Measurements from ENCODE around the gene POU5F2.

The POU5F2 gene

DNA sequence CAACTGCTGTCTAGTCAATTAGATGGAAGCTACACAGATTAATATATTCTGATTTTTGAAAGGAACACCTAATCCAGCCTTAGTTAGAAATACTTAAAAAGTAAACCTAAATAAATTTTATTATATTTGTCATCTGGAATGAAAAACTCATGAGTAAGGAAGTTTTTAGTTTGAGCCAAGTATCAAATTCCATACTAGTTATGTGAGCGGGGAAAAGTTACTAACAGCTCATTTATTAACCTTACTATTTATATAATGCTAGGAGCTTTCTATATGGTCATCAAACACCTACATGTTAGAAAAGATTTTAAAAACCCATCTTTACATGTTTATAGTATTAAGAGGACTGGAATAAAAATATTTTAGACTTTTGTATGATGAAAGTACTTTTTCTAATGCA, 41.6 kb upstream of the POU5F2 start:
- H3K56ac ChIP-seq (ENCODE audit: low read length), result no peak overlapping the region
- no peak overlapping the region for H2BK15ac ChIP-seq (replicated peaks; ENCODE audit: low read depth)
- no peak overlapping the region for H4K8ac ChIP-seq (ENCODE audit: low read depth, low read length)
- no peaks in the 10 kb centered on the region for H3K36me3 ChIP-seq (ENCODE audit: control insufficient read depth, insufficient read depth, low read length)
- DNase-seq, result no peak
- no peak overlapping the region for H3K4ac ChIP-seq (ENCODE audit: low read depth, low read length)
- no peak overlapping the region for H2BK5ac ChIP-seq (ENCODE audit: low read length)
- no peak overlapping the region for H3K27ac ChIP-seq (ENCODE audit: low read depth, low read length)
- H3K4me3 ChIP-seq (ENCODE audit: low read length), result no peak overlapping the region
- H3K4me1 ChIP-seq (ENCODE audit: control insufficient read depth, low read depth, low read length), result no peaks in the 10 kb centered on the region
- no peaks in the 10 kb centered on the region for H3K27me3 ChIP-seq (ENCODE audit: insufficient read depth, low read length, poor library complexity)
- no peak overlapping the region for H3K9ac ChIP-seq (ENCODE audit: low read length)
- H3K4me2 ChIP-seq (ENCODE audit: low read length), result no peak overlapping the region
- H2AK5ac ChIP-seq (ENCODE audit: low read length), result no peak overlapping the region
- H3K79me2 ChIP-seq (ENCODE audit: control insufficient read depth, insufficient read depth, low read length), result no peaks in the 10 kb centered on the region
- no peaks in the 10 kb centered on the region for H3K79me1 ChIP-seq (ENCODE audit: low read length)
- H4K5ac ChIP-seq (ENCODE audit: low read length), result no peak overlapping the region
- no CpG with 5 or more reads among the region's 1 CpG for WGBS (ENCODE audit: extremely low coverage, insufficient coverage, low lambda C conversion rate)
- H3K23ac ChIP-seq (ENCODE audit: low read length), result no peak overlapping the region
- no peak overlapping the region for H3K18ac ChIP-seq (ENCODE audit: low read length)
- no peak overlapping the region for H2BK120ac ChIP-seq (ENCODE audit: low read depth, low read length)

DNA sequence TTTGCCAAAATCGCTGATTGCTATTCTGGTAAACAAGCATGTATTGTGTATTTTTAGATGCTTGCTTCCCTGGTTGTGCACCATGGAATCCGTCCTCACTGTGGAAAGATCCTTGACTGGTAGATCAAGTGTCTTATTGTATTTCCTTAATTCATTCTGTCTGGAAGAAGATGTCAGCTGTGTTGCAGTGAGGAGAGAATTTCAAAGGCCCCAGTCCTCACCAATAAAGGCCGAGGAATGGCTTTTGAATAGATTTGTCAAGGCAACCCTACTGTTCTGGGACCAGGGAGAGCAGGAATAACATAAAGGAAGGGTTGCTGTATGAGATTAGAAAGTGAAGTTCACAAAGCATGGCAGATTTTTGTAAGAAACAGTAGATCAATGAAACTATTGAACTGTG, 36.2 kb upstream of the POU5F2 start:
- Histone ChIP-seq H3K36me3 (ENCODE audit: control insufficient read depth, insufficient read depth, low read length) (no peaks in the 10 kb centered on the region), H3K4me1 (ENCODE audit: control insufficient read depth, low read depth, low read length) (no peaks in the 10 kb centered on the region), H3K23ac (ENCODE audit: low read length) (no peak overlapping the region), H3K4me3 (ENCODE audit: low read length) (no peak overlapping the region), H3K9ac (ENCODE audit: low read length) (no peak overlapping the region), H4K8ac (ENCODE audit: low read depth, low read length) (no peak overlapping the region), H3K27me3 (ENCODE audit: insufficient read depth, low read length, poor library complexity) (no peaks in the 10 kb centered on the region), H2BK5ac (ENCODE audit: low read length) (no peak overlapping the region), H3K18ac (ENCODE audit: low read length) (no peak overlapping the region), H3K4me2 (ENCODE audit: low read length) (no peak overlapping the region), H2AK5ac (ENCODE audit: low read length) (no peak overlapping the region), H2BK120ac (ENCODE audit: low read depth, low read length) (no peak overlapping the region), H2BK15ac (replicated peaks; ENCODE audit: low read depth) (no peak overlapping the region), H4K5ac (ENCODE audit: low read length) (no peak overlapping the region), H3K4ac (ENCODE audit: low read depth, low read length) (no peak overlapping the region), H3K56ac (ENCODE audit: low read length) (no peak overlapping the region), H3K27ac (ENCODE audit: low read depth, low read length) (no peak overlapping the region), H3K79me2 (ENCODE audit: control insufficient read depth, insufficient read depth, low read length) (no peaks in the 10 kb centered on the region), H3K79me1 (ENCODE audit: low read length) (no peaks in the 10 kb centered on the region)
- DNase-seq, result no peak
- no CpG with 5 or more reads among the region's 3 CpGs for WGBS (ENCODE audit: extremely low coverage, insufficient coverage, low lambda C conversion rate)

GRCh38 chr5:93756372-93756771, 15.0 kb upstream of the POU5F2 start:
- H3K36me3 ChIP-seq (ENCODE audit: control insufficient read depth, insufficient read depth, low read length), result no peaks in the 10 kb centered on the region
- no peaks in the 10 kb centered on the region for H3K79me2 ChIP-seq (ENCODE audit: control insufficient read depth, insufficient read depth, low read length)
- no peaks in the 10 kb centered on the region for H3K79me1 ChIP-seq (ENCODE audit: low read length)
- H3K27ac ChIP-seq (ENCODE audit: low read depth, low read length), result no peak overlapping the region
- H2BK5ac ChIP-seq (ENCODE audit: low read length), result no peak overlapping the region
- no peak overlapping the region for H2AK5ac ChIP-seq (ENCODE audit: low read length)
- H3K4ac ChIP-seq (ENCODE audit: low read depth, low read length), result no peak overlapping the region
- no peaks in the 10 kb centered on the region for H3K4me1 ChIP-seq (ENCODE audit: control insufficient read depth, low read depth, low read length)
- H4K8ac ChIP-seq (ENCODE audit: low read depth, low read length), result no peak overlapping the region
- H3K23ac ChIP-seq (ENCODE audit: low read length), result no peak overlapping the region
- WGBS (ENCODE audit: extremely low coverage, insufficient coverage, low lambda C conversion rate), result no CpG with 5 or more reads among the region's 5 CpGs
- H3K18ac ChIP-seq (ENCODE audit: low read length), result no peak overlapping the region
- H3K27me3 ChIP-seq (ENCODE audit: insufficient read depth, low read length, poor library complexity), result no peaks in the 10 kb centered on the region
- H4K5ac ChIP-seq (ENCODE audit: low read length), result no peak overlapping the region
- H3K9ac ChIP-seq (ENCODE audit: low read length), result no peak overlapping the region
- H2BK15ac ChIP-seq (replicated peaks; ENCODE audit: low read depth), result no peak overlapping the region
- no peak for DNase-seq
- H3K56ac ChIP-seq (ENCODE audit: low read length), result no peak overlapping the region
- H2BK120ac ChIP-seq (ENCODE audit: low read depth, low read length), result no peak overlapping the region
- no peak overlapping the region for H3K4me2 ChIP-seq (ENCODE audit: low read length)
- H3K4me3 ChIP-seq (ENCODE audit: low read length), result no peak overlapping the region

DNA sequence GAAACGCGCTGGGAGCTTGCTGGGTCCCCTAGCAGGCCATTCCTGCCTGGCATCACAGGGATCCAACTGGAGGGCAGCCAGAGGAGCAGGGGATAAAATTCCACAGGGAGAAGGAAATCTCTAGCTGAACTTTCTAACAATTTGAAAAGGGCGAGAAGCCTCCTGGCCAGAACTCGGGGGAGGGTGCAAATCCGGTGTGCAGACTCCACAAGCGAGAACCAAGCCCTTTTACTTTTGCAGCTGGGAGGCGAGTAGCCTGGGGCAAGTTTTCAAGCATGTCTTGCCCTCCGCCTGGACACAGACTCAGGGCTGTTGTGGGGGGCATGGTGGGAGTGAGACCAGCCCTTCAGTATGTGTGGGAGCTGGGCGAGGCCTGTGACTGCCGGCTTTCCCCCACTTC, 14.3 kb upstream of the POU5F2 start:
- WGBS (ENCODE audit: extremely low coverage, insufficient coverage, low lambda C conversion rate), result no CpG with 5 or more reads among the region's 10 CpGs
- Histone ChIP-seq H3K79me2 (ENCODE audit: control insufficient read depth, insufficient read depth, low read length) (no peaks in the 10 kb centered on the region), H2BK15ac (replicated peaks; ENCODE audit: low read depth) (no peak overlapping the region), H3K9ac (ENCODE audit: low read length) (no peak overlapping the region), H3K36me3 (ENCODE audit: control insufficient read depth, insufficient read depth, low read length) (no peaks in the 10 kb centered on the region), H3K27me3 (ENCODE audit: insufficient read depth, low read length, poor library complexity) (no peaks in the 10 kb centered on the region), H3K4ac (ENCODE audit: low read depth, low read length) (no peak overlapping the region), H3K79me1 (ENCODE audit: low read length) (no peaks in the 10 kb centered on the region), H3K4me2 (ENCODE audit: low read length) (no peak overlapping the region), H2AK5ac (ENCODE audit: low read length) (no peak overlapping the region), H3K27ac (ENCODE audit: low read depth, low read length) (no peak overlapping the region), H2BK5ac (ENCODE audit: low read length) (no peak overlapping the region), H3K4me1 (ENCODE audit: control insufficient read depth, low read depth, low read length) (no peaks in the 10 kb centered on the region), H3K56ac (ENCODE audit: low read length) (no peak overlapping the region), H4K5ac (ENCODE audit: low read length) (no peak overlapping the region), H3K23ac (ENCODE audit: low read length) (no peak overlapping the region), H3K18ac (ENCODE audit: low read length) (no peak overlapping the region), H4K8ac (ENCODE audit: low read depth, low read length) (no peak overlapping the region), H2BK120ac (ENCODE audit: low read depth, low read length) (no peak overlapping the region), H3K4me3 (ENCODE audit: low read length) (no peak overlapping the region)
- DNase-seq, result no peak

DNA sequence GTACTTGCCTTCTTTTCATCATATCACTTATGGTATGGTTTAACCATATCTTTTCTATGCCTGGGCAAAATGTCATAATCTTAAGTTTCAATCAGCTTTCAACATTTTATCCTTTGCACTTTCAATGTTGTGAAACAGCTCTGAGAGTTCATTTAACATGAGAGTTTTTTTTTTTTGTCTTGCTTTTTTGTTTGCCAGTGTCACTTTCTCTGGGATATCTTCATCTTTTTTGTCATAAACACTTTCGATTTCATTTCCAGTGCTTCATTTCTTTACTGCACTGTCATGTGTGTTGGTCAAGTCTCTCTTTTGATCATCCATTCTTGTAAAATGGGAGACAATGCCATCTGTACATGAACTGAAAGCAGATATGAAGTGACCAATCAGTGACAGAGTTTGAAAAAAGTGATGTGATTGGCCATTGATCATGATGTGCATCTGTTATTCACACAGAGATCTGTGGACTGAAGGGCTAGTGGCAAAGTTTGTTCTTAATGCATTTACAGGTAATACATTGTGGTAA, 7.5 kb upstream of the POU5F2 start:
- Histone ChIP-seq H3K36me3 (ENCODE audit: control insufficient read depth, insufficient read depth, low read length) (no peaks in the 10 kb centered on the region), H2BK120ac (ENCODE audit: low read depth, low read length) (no peak overlapping the region), H2AK5ac (ENCODE audit: low read length) (no peak overlapping the region), H2BK15ac (replicated peaks; ENCODE audit: low read depth) (no peak overlapping the region), H4K8ac (ENCODE audit: low read depth, low read length) (no peak overlapping the region), H3K18ac (ENCODE audit: low read length) (no peak overlapping the region), H3K79me2 (ENCODE audit: control insufficient read depth, insufficient read depth, low read length) (no peaks in the 10 kb centered on the region), H2BK5ac (ENCODE audit: low read length) (no peak overlapping the region), H3K4me3 (ENCODE audit: low read length) (no peak overlapping the region), H3K56ac (ENCODE audit: low read length) (no peak overlapping the region), H3K23ac (ENCODE audit: low read length) (no peak overlapping the region), H3K27me3 (ENCODE audit: insufficient read depth, low read length, poor library complexity) (no peaks in the 10 kb centered on the region), H3K79me1 (ENCODE audit: low read length) (no peaks in the 10 kb centered on the region), H3K4me1 (ENCODE audit: control insufficient read depth, low read depth, low read length) (no peaks in the 10 kb centered on the region), H3K27ac (ENCODE audit: low read depth, low read length) (no peak overlapping the region), H3K4me2 (ENCODE audit: low read length) (no peak overlapping the region), H3K4ac (ENCODE audit: low read depth, low read length) (no peak overlapping the region), H3K9ac (ENCODE audit: low read length) (no peak overlapping the region), H4K5ac (ENCODE audit: low read length) (no peak overlapping the region)
- no CpG with 5 or more reads among the region's 1 CpG for WGBS (ENCODE audit: extremely low coverage, insufficient coverage, low lambda C conversion rate)
- DNase-seq, result no peak

DNA sequence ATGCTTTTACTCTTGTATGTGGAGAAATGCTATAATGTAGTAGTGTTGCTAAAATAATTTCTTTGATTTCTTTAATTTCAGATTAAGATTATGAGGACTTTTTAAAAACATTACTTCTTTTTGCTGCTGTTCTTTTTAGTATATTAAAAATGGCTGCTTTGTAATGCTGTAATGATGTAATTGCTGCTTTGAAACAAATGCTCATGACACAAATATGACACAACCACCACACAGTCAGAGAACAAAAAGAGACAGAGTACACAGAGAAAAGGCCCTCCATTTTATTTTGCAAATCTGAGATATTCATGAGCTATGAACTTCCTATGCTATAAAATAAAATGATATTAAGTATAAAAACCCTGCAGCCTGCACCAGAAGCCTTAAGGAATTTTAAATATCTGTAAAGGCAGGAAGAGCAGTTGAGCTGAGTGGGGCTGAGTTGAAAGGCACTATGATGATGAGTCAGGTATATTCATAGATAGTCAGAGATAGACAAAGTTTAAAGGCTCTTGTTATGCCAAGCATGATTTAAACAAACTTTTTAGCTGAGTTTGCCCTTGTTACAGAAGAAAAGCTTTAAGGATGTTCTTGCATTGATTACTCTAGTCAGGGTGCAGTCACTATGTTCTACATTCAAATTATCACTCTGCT, 5.1 kb upstream of the POU5F2 start:
- Histone ChIP-seq H2BK15ac (replicated peaks; ENCODE audit: low read depth) (no peak overlapping the region), H3K4me3 (ENCODE audit: low read length) (no peak overlapping the region), H3K23ac (ENCODE audit: low read length) (no peak overlapping the region), H3K18ac (ENCODE audit: low read length) (no peak overlapping the region), H2AK5ac (ENCODE audit: low read length) (no peak overlapping the region), H3K27ac (ENCODE audit: low read depth, low read length) (no peak overlapping the region), H4K5ac (ENCODE audit: low read length) (no peak overlapping the region), H3K9ac (ENCODE audit: low read length) (no peak overlapping the region), H2BK120ac (ENCODE audit: low read depth, low read length) (no peak overlapping the region), H4K8ac (ENCODE audit: low read depth, low read length) (no peak overlapping the region), H3K79me1 (ENCODE audit: low read length) (no peaks in the 10 kb centered on the region), H3K27me3 (ENCODE audit: insufficient read depth, low read length, poor library complexity) (no peaks in the 10 kb centered on the region), H3K79me2 (ENCODE audit: control insufficient read depth, insufficient read depth, low read length) (no peaks in the 10 kb centered on the region), H3K56ac (ENCODE audit: low read length) (no peak overlapping the region), H3K36me3 (ENCODE audit: control insufficient read depth, insufficient read depth, low read length) (no peaks in the 10 kb centered on the region), H2BK5ac (ENCODE audit: low read length) (no peak overlapping the region), H3K4me1 (ENCODE audit: control insufficient read depth, low read depth, low read length) (no peaks in the 10 kb centered on the region), H3K4ac (ENCODE audit: low read depth, low read length) (no peak overlapping the region), H3K4me2 (ENCODE audit: low read length) (no peak overlapping the region)
- peak; percentile 9 for DNase-seq
